Coronary artery (tissue), 2 donors: ENCODE measurements around the gene SH3TC2.

ENCODE experiments used
- DNase-seq: peaks from one replicate; pipeline ENCODE4 v3.0.0-alpha.2; 2017; ENCODE audit warnings: low spot score
- H3K27ac ChIP-seq, 2 donors: fragments of 200-600 bp; sonication (generic); one replicate each; pipeline ENCODE4 v1.5.1; 2016 to 2019
- H3K4me3 ChIP-seq: fragments of 200-600 bp; sonication (generic); 2 replicates; pipeline ENCODE4 v1.5.1; 2016; ENCODE audit warnings: mild to moderate bottlenecking, moderate library complexity
- CTCF ChIP-seq: fragments of 200-600 bp; sonication (generic); IDR thresholded peaks from one replicate; pipeline ENCODE4 v1.5.1; 2019; ENCODE audit warnings: antibody characterized with exemption

Gene SH3TC2

GRCh38 chr5:149030838-149031397 is 31.9 kb downstream of the SH3TC2 start:
- no peak overlapping the region for H3K4me3 ChIP-seq
- no peak for TF ChIP-seq CTCF
- no peak overlapping the region for H3K27ac ChIP-seq
- DNase-seq: no peak

GRCh38 chr5:149030392-149030791 is 32.5 kb downstream of the SH3TC2 start:
- no peak for DNase-seq
- TF ChIP-seq CTCF: no peak
- no peak overlapping the region for H3K27ac ChIP-seq

GRCh38 chr5:149028984-149029383 is 33.9 kb downstream of the SH3TC2 start:
- Histone ChIP-seq H3K27ac (no peak overlapping the region), H3K4me3 (no peak overlapping the region)
- TF ChIP-seq CTCF: no peak
- DNase-seq: no peak

More at GRCh38 chr5:149030392-149030791, 32.5 kb downstream of the SH3TC2 start:
- H3K4me3 ChIP-seq: no peak overlapping the region

- no peak overlapping the region for H3K4me3 ChIP-seq
- H3K27ac ChIP-seq: no peak overlapping the region
- no peak for TF ChIP-seq CTCF
Measured at GRCh38 chr5:149028161-149028560, 34.7 kb downstream of the SH3TC2 start.

GRCh38 chr5:149027636-149028035 is 35.2 kb downstream of the SH3TC2 start:
- Histone ChIP-seq H3K27ac (no peak overlapping the region), H3K4me3 (no peak overlapping the region)
- no peak for DNase-seq
- TF ChIP-seq CTCF: no peak

More at GRCh38 chr5:149028161-149028560, 34.7 kb downstream of the SH3TC2 start:
- DNase-seq: no peak

GRCh38 chr5:149024943-149025342 is 37.9 kb downstream of the SH3TC2 start:
- H3K4me3 ChIP-seq: no peak overlapping the region
- DNase-seq: no peak
- H3K27ac ChIP-seq: no peak overlapping the region
- TF ChIP-seq CTCF: no peak

- H3K27ac ChIP-seq: no peak overlapping the region
- no peak for DNase-seq
- no peak overlapping the region for H3K4me3 ChIP-seq
- no peak for TF ChIP-seq CTCF
Measured at GRCh38 chr5:149024477-149024876, 38.4 kb downstream of the SH3TC2 start.
